B cell (primary cell): ENCODE results near the gene EHF.

Experiments used
- CTCF ChIP-seq: fragments of 200-600 bp; IDR thresholded peaks from one replicate; pipeline ENCODE4 v1.8.0; 2022; ENCODE audit warnings: antibody characterized with exemption, mild to moderate bottlenecking
- EZH2 ChIP-seq: IDR thresholded peaks from 2 replicates; pipeline ENCODE4 v1.6.1; 2012; ENCODE audit warnings: borderline replicate concordance, low read depth, mild to moderate bottlenecking, moderate library complexity, low read length; ENCODE audit not compliant: insufficient read depth, poor library complexity, severe bottlenecking

GRCh38 chr11:34634694-34635062 is 13.8 kb downstream of the EHF start:
- TF ChIP-seq CTCF (no peak), EZH2 (no peak)
